ENCODE measurements around the gene YARS1. TPM values are rescaled to one million over a fixed set of nuclear protein-coding genes. Genes with fewer than 3 reads are reported as not detected.
A peak's percentile ranks its signal among the peaks of the same experiment; 100 is the strongest.

Gene YARS1
- total and polyA plus RNA-seq, 2 of the 13 experiments (the other 11 are each of a cell fraction or from before 2014, with no cell fraction given): 50.1 to 113 TPM

GRCh38 chr1:32736812-32737791, 80.1 kb downstream of the YARS1 start:
- Histone ChIP-seq H3K4me2 (ENCODE audit: low read depth, low read length) (peak overlapping the region; percentile 79), H3K9ac (ENCODE audit: insufficient read depth, low read depth, low read length) (peak overlapping the region; percentile 70), H3K4me1 (ENCODE audit: insufficient read depth, low read length) (peaks cover 49% of the 10 kb centered on the region), H2AFZ (ENCODE audit: low read length) (no peak overlapping the region), H3K27me3 (ENCODE audit: control insufficient read depth in 1 of 2, insufficient read depth in 2 of 2, low read length in 2 of 2) (no peaks in the 10 kb centered on the region; a peak in 1 of 5 replicates), H3K9me3 (ENCODE audit: low read length) (no peaks in the 10 kb centered on the region), H3K27ac (ENCODE audit: extremely low read length, insufficient read depth, low read length) (peak overlapping the region; percentile 83), H3K4me3 (replicated peaks in 1 of 3; ENCODE audit: insufficient read depth in 1 of 3, low read depth in 2 of 3, low read length in 3 of 3) (peak overlapping the region; percentile 34 to 65 (median 37)), H3K79me2 (ENCODE audit: insufficient read depth, low read length) (peaks cover 2% of the 10 kb centered on the region), H4K20me1 (ENCODE audit: insufficient read depth, low read length) (no peaks in the 10 kb centered on the region), H3K36me3 (replicated peaks in 1 of 2; ENCODE audit: control insufficient read depth in 1 of 2, insufficient read depth in 2 of 2, low read length in 2 of 2) (no peaks in the 10 kb centered on the region)
- DNase-seq (ENCODE audit: low spot score) (peak; percentile 85), ATAC-seq (peak; percentile 88), FAIRE-seq (peak; percentile 99)
- in situ Hi-C loops (cut with HindIII; ENCODE audit: extremely low pct_ligation_motif_present, low pct_unique_long_range_greater_than_20kb): no loop called here
- CTCF ChIA-PET (ENCODE audit: low intra/inter-chr PET ratio, low total read pairs): no interaction called here
- intact Hi-C loops (cut with micrococcal nuclease; ENCODE audit: unreplicated experiment): no loop called here
- POLR2A ChIA-PET: interaction anchor here (0.5 to 1.3 kb wide), 16 partner anchors 8 to 125 kb away, joined by 3 to 27 read pairs (median 5); partner anchors contain the start of gene RBBP4
- TSS peak; percentile 90 for BruUV-seq (replicated peaks)
- 60% methylated on average over 6 of the region's 7 CpGs for WGBS (ENCODE audit: low lambda C conversion rate)
- TF ChIP-seq MED1 (CRISPR knock-in tag; IDR thresholded peaks at IDR 0.05) (peak; percentile 75), SIN3A (IDR thresholded peaks at IDR 0.05; ENCODE audit: borderline replicate concordance, low read depth, low read length) (no peak), PAF1 (CRISPR knock-in tag; IDR thresholded peaks at IDR 0.05) (no peak), MTA1 (CRISPR knock-in tag; IDR thresholded peaks at IDR 0.05; ENCODE audit: borderline replicate concordance) (peak; percentile 78), ZNF629 (CRISPR knock-in tag; conservative IDR thresholded peaks at IDR 0.05) (peak; percentile 46), FOXC1 (CRISPR knock-in tag; IDR thresholded peaks at IDR 0.05; ENCODE audit: borderline replicate concordance) (peak; percentile 81; the same call in 1 of the 2 replicates), TEAD3 (CRISPR knock-in tag; optimal IDR thresholded peaks at IDR 0.05; ENCODE audit: borderline replicate concordance) (peak; percentile 64), ZNF615 (CRISPR knock-in tag; IDR thresholded peaks at IDR 0.05; ENCODE audit: borderline replicate concordance) (no peak), PRDM15 (CRISPR knock-in tag; IDR thresholded peaks at IDR 0.05) (peak; percentile 46; the same call in 1 of the 2 replicates), ZNF687 (CRISPR knock-in tag; IDR thresholded peaks at IDR 0.05) (peak; percentile 94)
- TF ChIP-seq, protein P1, sequence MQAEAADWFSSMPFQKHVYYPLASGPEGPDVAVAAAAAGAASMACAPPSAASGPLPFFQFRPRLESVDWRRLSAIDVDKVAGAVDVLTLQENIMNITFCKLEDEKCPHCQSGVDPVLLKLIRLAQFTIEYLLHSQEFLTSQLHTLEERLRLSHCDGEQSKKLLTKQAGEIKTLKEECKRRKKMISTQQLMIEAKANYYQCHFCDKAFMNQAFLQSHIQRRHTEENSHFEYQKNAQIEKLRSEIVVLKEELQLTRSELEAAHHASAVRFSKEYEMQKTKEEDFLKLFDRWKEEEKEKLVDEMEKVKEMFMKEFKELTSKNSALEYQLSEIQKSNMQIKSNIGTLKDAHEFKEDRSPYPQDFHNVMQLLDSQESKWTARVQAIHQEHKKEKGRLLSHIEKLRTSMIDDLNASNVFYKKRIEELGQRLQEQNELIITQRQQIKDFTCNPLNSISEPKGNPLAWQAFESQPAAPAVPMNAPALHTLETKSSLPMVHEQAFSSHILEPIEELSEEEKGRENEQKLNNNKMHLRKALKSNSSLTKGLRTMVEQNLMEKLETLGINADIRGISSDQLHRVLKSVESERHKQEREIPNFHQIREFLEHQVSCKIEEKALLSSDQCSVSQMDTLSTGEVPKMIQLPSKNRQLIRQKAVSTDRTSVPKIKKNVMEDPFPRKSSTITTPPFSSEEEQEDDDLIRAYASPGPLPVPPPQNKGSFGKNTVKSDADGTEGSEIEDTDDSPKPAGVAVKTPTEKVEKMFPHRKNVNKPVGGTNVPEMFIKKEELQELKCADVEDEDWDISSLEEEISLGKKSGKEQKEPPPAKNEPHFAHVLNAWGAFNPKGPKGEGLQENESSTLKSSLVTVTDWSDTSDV (CRISPR knock-in tag; IDR thresholded peaks at IDR 0.05): peak; percentile 74; the same call in 1 of the 2 replicates

All from HepG2 (cell line).